IMR-90 (cell line): ENCODE data around the gene SSBP3. TPM values are rescaled to one million over a fixed set of nuclear protein-coding genes. Genes with fewer than 3 reads are reported as not detected.
A peak's percentile ranks its signal among the peaks of the same experiment; 100 is the strongest.

ENCODE experiments used
- ATAC-seq: fragments of 200-7000 bp; cut with Tn5 transposase; 2 replicates; pipeline ENCODE4 v1.9.1; 2020; ENCODE audit warnings: low read depth, mild to moderate bottlenecking, moderate library complexity
- BruUV-seq: library from RNA; stranded (reverse); fragments of 400-500 nt; replicated peaks from 2 replicates; lab custom pipeline; 2021; lab: Mats Ljungman, UMichigan
- CTCF ChIA-PET: fragments of 300-600 bp; formaldehyde crosslinking; extraction: SDS; loops from one replicate; lab custom pipeline; 2021; ENCODE audit warnings: antibody characterized with exemption; lab: Yijun Ruan, JAX
- POLR2A ChIA-PET: fragments of 300-600 bp; sonication (Branson Sonifier 250); formaldehyde crosslinking; loops from one replicate; lab custom pipeline; 2022; ENCODE audit warnings: antibody characterized with exemption; ENCODE audit not compliant: unreplicated experiment; lab: Charles Lee
- DNase-seq: peaks from one replicate; pipeline ENCODE4 v3.0.0; 2013
- H2AFZ ChIP-seq: replicated peaks from 2 replicates; pipeline ENCODE3; 2013; ENCODE audit warnings: low read length, mild to moderate bottlenecking; ENCODE audit not compliant: poor library complexity
- H2AK5ac ChIP-seq: 2 replicates; pipeline ENCODE4 v1.6.1; 2013; ENCODE audit warnings: low read depth, low read length, inconsistent platforms
- H2AK9ac ChIP-seq: replicated peaks from 2 replicates; pipeline ENCODE3; 2013; ENCODE audit warnings: mild to moderate bottlenecking, low read depth, low read length, moderate library complexity; ENCODE audit not compliant: poor library complexity
- H2BK120ac ChIP-seq: 2 replicates; pipeline ENCODE4 v1.6.1; 2013; ENCODE audit warnings: low read depth, low read length, inconsistent platforms
- H2BK15ac ChIP-seq: 3 replicates; pipeline ENCODE4 v1.6.1; 2013; ENCODE audit warnings: low read depth, low read length, inconsistent platforms
- H2BK20ac ChIP-seq: 2 replicates; pipeline ENCODE4 v1.6.1; 2013; ENCODE audit warnings: low read depth, mild to moderate bottlenecking, inconsistent platforms, low read length, moderate library complexity
- H2BK5ac ChIP-seq: 2 replicates; pipeline ENCODE4 v1.6.1; 2013; ENCODE audit warnings: mild to moderate bottlenecking, low read depth, low read length, inconsistent platforms; ENCODE audit not compliant: poor library complexity, severe bottlenecking
- H3K14ac ChIP-seq: replicated peaks from 2 replicates; pipeline ENCODE4 v1.6.1; 2013; ENCODE audit warnings: low read depth, low read length, inconsistent platforms
- H3K18ac ChIP-seq: 2 replicates; pipeline ENCODE4 v1.6.1; 2013; ENCODE audit warnings: low read depth, low read length, control low read depth
- H3K23ac ChIP-seq: 2 replicates; pipeline ENCODE4 v1.6.1; 2013; ENCODE audit warnings: low read depth, low read length, inconsistent platforms
- H3K27ac ChIP-seq: 2 replicates; pipeline ENCODE4 v1.5.1; 2013; ENCODE audit warnings: mild to moderate bottlenecking, control low read depth, low read length; ENCODE audit not compliant: insufficient read depth
- H3K27me3 ChIP-seq: 2 replicates; pipeline ENCODE4 v1.6.1; 2013; ENCODE audit warnings: low read length; ENCODE audit not compliant: control insufficient read depth, insufficient read depth
- H3K36me3 ChIP-seq: 2 replicates; pipeline ENCODE4 v1.6.1; 2013; ENCODE audit warnings: low read length, mixed read lengths; ENCODE audit not compliant: control insufficient read depth, insufficient read depth
- H3K4ac ChIP-seq: 2 replicates; pipeline ENCODE4 v1.6.1; 2013; ENCODE audit warnings: low read depth, low read length, inconsistent platforms
- H3K4me1 ChIP-seq: 2 replicates; pipeline ENCODE4 v1.6.1; 2013; ENCODE audit warnings: low read length, mixed read lengths; ENCODE audit not compliant: control insufficient read depth, insufficient read depth
- H3K4me2 ChIP-seq: 2 replicates; pipeline ENCODE4 v1.6.1; 2013; ENCODE audit warnings: low read depth, mild to moderate bottlenecking, control low read depth, low read length, moderate library complexity
- H3K4me3 ChIP-seq: 2 replicates; pipeline ENCODE4 v1.5.1; 2013; ENCODE audit warnings: low read depth, mild to moderate bottlenecking, control low read depth, low read length, moderate library complexity; ENCODE audit not compliant: insufficient read depth
- H3K56ac ChIP-seq: 2 replicates; pipeline ENCODE4 v1.6.1; 2013; ENCODE audit warnings: low read length, inconsistent platforms; ENCODE audit not compliant: insufficient read depth; ENCODE audit errors: extremely low read depth
- H3K79me1 ChIP-seq, 2 experiments: 2 replicates each; pipeline ENCODE4 v1.6.1; 2013; ENCODE audit warnings: low read length in 2 of 2, inconsistent platforms in 1 of 2, low read depth in 1 of 2
- H3K9ac ChIP-seq: 2 replicates; pipeline ENCODE4 v1.6.1; 2013; ENCODE audit warnings: low read depth, low read length, control low read depth
- H3K9me1 ChIP-seq: 2 replicates; pipeline ENCODE4 v1.6.1; 2013; ENCODE audit warnings: low read length, inconsistent platforms; ENCODE audit not compliant: insufficient read depth
- H3K9me3 ChIP-seq: 2 replicates; pipeline ENCODE4 v1.6.1; 2013; ENCODE audit warnings: low read length; ENCODE audit not compliant: control insufficient read depth, insufficient read depth
- H4K20me1 ChIP-seq: 2 replicates; pipeline ENCODE4 v1.6.1; 2013; ENCODE audit warnings: low read length, inconsistent platforms; ENCODE audit not compliant: insufficient read depth
- H4K5ac ChIP-seq: 2 replicates; pipeline ENCODE4 v1.6.1; 2013; ENCODE audit warnings: mild to moderate bottlenecking, low read depth, low read length, control low read depth
- H4K8ac ChIP-seq, 2 experiments: 2 replicates each; pipeline ENCODE4 v1.6.1; 2013; ENCODE audit warnings: low read depth in 2 of 2, low read length in 2 of 2, control low read depth in 1 of 2, inconsistent platforms in 1 of 2
- H4K91ac ChIP-seq: 2 replicates; pipeline ENCODE4 v1.6.1; 2013; ENCODE audit warnings: low read depth, low read length, inconsistent platforms; ENCODE audit not compliant: insufficient read depth
- FOS ChIP-seq: fragments of 150-350 bp; IDR thresholded peaks from 2 replicates; pipeline ENCODE4 v1.6.1; 2016; ENCODE audit warnings: low read depth, low read length
- WGBS, 2 experiments: methylation state at CpG; one replicate each; pipeline versions ENCODE4 v1.1.5 to v1.1.7; 2013; ENCODE audit warnings: missing lambda C conversion rate in 2 of 2; ENCODE audit not compliant: insufficient read length in 1 of 2; ENCODE audit errors: extremely low coverage in 2 of 2; 5-methylcytosine and 5-hydroxymethylcytosine counted together
- dilution Hi-C: fragments of 300-500 bp; cut with HindIII; formaldehyde crosslinking; loops from one replicate; pipeline ENCODE4 v1.14.3; 2018; ENCODE audit warnings: low sequenced_read_pairs; ENCODE audit not compliant: unreplicated experiment
- in situ Hi-C: fragments of 300-500 bp; cut with MboI; formaldehyde crosslinking; loops from 3 replicates; pipeline ENCODE4 v1.14.3; 2019; ENCODE audit warnings: low sequenced_read_pairs, inconsistent platforms, mixed read lengths
- intact Hi-C: fragments of 100-400 bp; cut with micrococcal nuclease; formaldehyde crosslinking; loops from 2 replicates; pipeline ENCODE4 v1.10.0; 2022
- polyA plus RNA-seq, 3 experiments: library from polyadenylated mRNA; depleted of rRNA; stranded (reverse); fragments of >200 nt; gene quantifications; 2 replicates each; pipeline ENCODE4 v1.2.3, GENCODE V29; 2012; ENCODE audit warnings: low replicate concordance in 1 of 3
- total RNA-seq: library from RNA; depleted of rRNA; stranded (reverse); fragments of >200 nt; gene quantifications from 2 replicates; pipeline ENCODE4 v1.2.3, GENCODE V29; 2012

SSBP3 gene
- total and polyA plus RNA-seq, 2 of the 4 experiments (the other 2 are of a cell fraction), result 10.9 to 39.6 TPM

DNA sequence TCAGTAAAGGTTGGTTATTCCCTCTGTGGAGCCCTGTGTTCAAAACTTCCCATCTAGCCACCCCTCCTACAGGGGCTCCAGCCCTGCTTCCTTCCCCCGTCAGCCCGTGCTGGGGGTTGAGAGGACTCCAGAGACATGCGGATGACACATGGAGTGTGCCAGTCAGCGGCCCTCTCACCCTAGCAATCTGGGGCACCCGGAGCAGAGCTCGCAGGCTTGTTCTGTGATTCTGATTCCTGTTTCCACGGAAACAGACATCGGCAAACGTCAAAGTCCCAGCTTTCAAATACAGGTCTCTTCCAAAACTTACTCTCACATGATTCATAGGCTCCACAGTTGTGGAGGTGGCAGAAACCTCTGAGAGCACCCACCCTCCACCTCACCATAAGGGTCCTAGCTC is 9.8 kb upstream of the SSBP3 start:
- Histone ChIP-seq H3K36me3 (no peaks in the 10 kb centered on the region), H2BK15ac (no peak overlapping the region), H3K79me1 (no peaks in the 10 kb centered on the region), H3K18ac (no peak overlapping the region), H3K4me1 (no peaks in the 10 kb centered on the region; the same call in 1 of the 2 replicates), H4K20me1 (no peaks in the 10 kb centered on the region), H3K9me3 (no peaks in the 10 kb centered on the region), H3K9me1 (no peaks in the 10 kb centered on the region), H3K14ac (no peak overlapping the region), H3K27ac (no peak overlapping the region), H2AK9ac (peak overlapping the region; percentile 39), H4K5ac (no peak overlapping the region), H4K91ac (no peak overlapping the region), H2AFZ (no peak overlapping the region), H2AK5ac (no peak overlapping the region), H3K4me2 (no peak overlapping the region), H3K9ac (no peak overlapping the region), H3K4me3 (no peak overlapping the region), H3K27me3 (peaks cover 25% of the 10 kb centered on the region), H2BK120ac (no peak overlapping the region), H2BK5ac (no peak overlapping the region), H3K23ac (no peak overlapping the region), H3K56ac (no peak overlapping the region), H3K4ac (no peak overlapping the region), H2BK20ac (no peak overlapping the region), H4K8ac (no peak overlapping the region)
- 71% methylated on average over 5 of the region's 9 CpGs; no CpG with 5 or more reads in 1 of the 2 experiments for WGBS, 2 experiments
- ATAC-seq, result no peak
- CTCF ChIA-PET, result no interaction called here
- BruUV-seq, result no TSS peak
- intact Hi-C loops (no loop called here), in situ Hi-C loops (no loop called here), dilution Hi-C loops (no loop called here)
- no peak for TF ChIP-seq FOS
- DNase-seq, result no peak
- POLR2A ChIA-PET, result no interaction called here
